SU-DHL-6 (cell line): Measurements from ENCODE around the gene ATP4A.

Source experiments
- H2AFZ ChIP-seq: fragments of 200-600 bp; sonication (generic); 2 replicates; pipeline ENCODE4 v1.6.1; 2014; ENCODE audit warnings: low read depth, mild to moderate bottlenecking, moderate library complexity, mixed read lengths, antibody characterized with exemption, low read length; ENCODE audit not compliant: severe bottlenecking
- H3F3A ChIP-seq: fragments of 200-600 bp; shearing (Covaris generic); 2 replicates; pipeline ENCODE4 v1.6.0; 2016; ENCODE audit warnings: antibody characterized with exemption, mild to moderate bottlenecking; ENCODE audit not compliant: insufficient read depth
- H3K27ac ChIP-seq: fragments of 200-600 bp; sonication (generic); 2 replicates; pipeline ENCODE4 v1.5.1; 2016; ENCODE audit warnings: low read depth, mild to moderate bottlenecking, low read length, moderate library complexity, mixed read lengths
- H3K27me3 ChIP-seq: fragments of 200-600 bp; sonication (generic), shearing (Covaris generic); 2 replicates; pipeline ENCODE4 v1.6.0; 2014; ENCODE audit warnings: mild to moderate bottlenecking, low read length
- H3K36me3 ChIP-seq: fragments of 200-600 bp; sonication (generic); 2 replicates; pipeline ENCODE4 v1.6.1; 2014; ENCODE audit warnings: mild to moderate bottlenecking, low read length, mixed read lengths
- H3K4me2 ChIP-seq: fragments of 300-600, 200-600 bp; shearing (Covaris generic), sonication (generic); 2 replicates; pipeline ENCODE4 v1.6.0; 2014; ENCODE audit warnings: low read length, low read depth, mild to moderate bottlenecking; ENCODE audit not compliant: poor library complexity, severe bottlenecking
- H3K4me3 ChIP-seq: fragments of 200-600 bp; sonication (generic); 2 replicates; pipeline ENCODE4 v1.5.1; 2014; ENCODE audit warnings: antibody characterized with exemption, low read length, mild to moderate bottlenecking, mixed read lengths; ENCODE audit not compliant: insufficient read depth, poor library complexity, severe bottlenecking
- H3K79me2 ChIP-seq: fragments of 200-600 bp; sonication (generic); 2 replicates; pipeline ENCODE4 v1.6.1; 2014; ENCODE audit warnings: mild to moderate bottlenecking, low read length, moderate library complexity; ENCODE audit not compliant: insufficient read depth
- H3K9ac ChIP-seq: fragments of 200-600 bp; sonication (generic); 2 replicates; pipeline ENCODE4 v1.7.0; 2014; ENCODE audit warnings: mild to moderate bottlenecking, low read length
- H3K9me2 ChIP-seq: fragments of 200-600 bp; sonication (generic); replicated peaks from 2 replicates; pipeline ENCODE4 v1.6.1; 2014; ENCODE audit warnings: low read length; ENCODE audit not compliant: insufficient read depth
- H3K9me3 ChIP-seq: fragments of 200-600 bp; sonication (generic); 2 replicates; pipeline ENCODE4 v1.6.1; 2014; ENCODE audit warnings: low read length, mixed read lengths; ENCODE audit not compliant: insufficient read depth
- H4K20me1 ChIP-seq: fragments of 200-600 bp; sonication (generic); 2 replicates; pipeline ENCODE4 v1.6.1; 2014; ENCODE audit warnings: low read depth, mild to moderate bottlenecking, antibody characterized with exemption, low read length, moderate library complexity, mixed read lengths
- EZH2phosphoT487 ChIP-seq: fragments of 200-600 bp; sonication (generic), shearing (Covaris generic); conservative IDR thresholded peaks from 2 replicates; pipeline ENCODE4 v1.6.1; 2018; ENCODE audit warnings: mild to moderate bottlenecking, antibody characterized with exemption, low read length, moderate library complexity, mixed read lengths
- TF ChIP-seq, protein P1 (sequence below): fragments of 200-600 bp; sonication (generic); IDR thresholded peaks from one replicate; pipeline ENCODE4 v1.5.1; 2017; ENCODE audit warnings: antibody characterized with exemption, mild to moderate bottlenecking, low read length, moderate library complexity; ENCODE audit not compliant: insufficient read depth, poor library complexity, severe bottlenecking

ATP4A gene

DNA sequence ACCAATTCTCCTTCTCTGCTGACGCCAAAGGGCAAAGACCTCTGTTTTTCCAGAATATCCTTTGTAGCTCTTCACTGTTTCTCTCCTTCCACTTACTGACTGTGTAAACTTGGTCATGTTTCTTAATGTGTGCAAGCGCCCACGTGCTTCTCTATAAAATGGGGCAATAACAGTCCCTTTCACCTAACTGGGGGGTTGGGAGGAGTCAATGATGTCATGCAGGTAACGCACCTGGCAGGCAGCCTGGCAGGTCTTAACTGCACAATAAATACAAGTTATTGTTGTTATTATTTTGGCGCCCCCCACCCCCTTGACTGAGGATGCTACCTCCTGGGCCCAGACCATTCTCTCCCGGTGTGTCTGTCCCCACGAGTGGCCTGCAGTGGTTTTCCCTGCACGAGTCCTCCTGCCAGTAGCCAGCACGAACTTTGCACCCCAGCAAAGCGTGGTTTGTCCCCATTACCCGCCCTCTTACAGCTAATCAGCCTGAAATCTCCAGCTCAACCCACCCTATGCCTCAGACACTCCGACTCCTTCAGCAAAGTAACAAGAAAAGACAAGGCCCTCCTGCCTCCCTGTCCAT is 40.6 kb downstream of the ATP4A start:
- Histone ChIP-seq H3K27me3 (no peaks in the 10 kb centered on the region), H4K20me1 (no peaks in the 10 kb centered on the region), H3K9ac (no peak overlapping the region), H3K4me2 (no peak overlapping the region), H3K4me3 (no peak overlapping the region), H3K27ac (no peak overlapping the region), H2AFZ (no peak overlapping the region), H3K9me3 (no peaks in the 10 kb centered on the region), H3K9me2 (no peaks in the 10 kb centered on the region), H3K36me3 (no peaks in the 10 kb centered on the region), H3F3A (no peaks in the 10 kb centered on the region), H3K79me2 (no peaks in the 10 kb centered on the region)
- TF ChIP-seq, protein P1, sequence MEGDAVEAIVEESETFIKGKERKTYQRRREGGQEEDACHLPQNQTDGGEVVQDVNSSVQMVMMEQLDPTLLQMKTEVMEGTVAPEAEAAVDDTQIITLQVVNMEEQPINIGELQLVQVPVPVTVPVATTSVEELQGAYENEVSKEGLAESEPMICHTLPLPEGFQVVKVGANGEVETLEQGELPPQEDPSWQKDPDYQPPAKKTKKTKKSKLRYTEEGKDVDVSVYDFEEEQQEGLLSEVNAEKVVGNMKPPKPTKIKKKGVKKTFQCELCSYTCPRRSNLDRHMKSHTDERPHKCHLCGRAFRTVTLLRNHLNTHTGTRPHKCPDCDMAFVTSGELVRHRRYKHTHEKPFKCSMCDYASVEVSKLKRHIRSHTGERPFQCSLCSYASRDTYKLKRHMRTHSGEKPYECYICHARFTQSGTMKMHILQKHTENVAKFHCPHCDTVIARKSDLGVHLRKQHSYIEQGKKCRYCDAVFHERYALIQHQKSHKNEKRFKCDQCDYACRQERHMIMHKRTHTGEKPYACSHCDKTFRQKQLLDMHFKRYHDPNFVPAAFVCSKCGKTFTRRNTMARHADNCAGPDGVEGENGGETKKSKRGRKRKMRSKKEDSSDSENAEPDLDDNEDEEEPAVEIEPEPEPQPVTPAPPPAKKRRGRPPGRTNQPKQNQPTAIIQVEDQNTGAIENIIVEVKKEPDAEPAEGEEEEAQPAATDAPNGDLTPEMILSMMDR = no peak

DNA sequence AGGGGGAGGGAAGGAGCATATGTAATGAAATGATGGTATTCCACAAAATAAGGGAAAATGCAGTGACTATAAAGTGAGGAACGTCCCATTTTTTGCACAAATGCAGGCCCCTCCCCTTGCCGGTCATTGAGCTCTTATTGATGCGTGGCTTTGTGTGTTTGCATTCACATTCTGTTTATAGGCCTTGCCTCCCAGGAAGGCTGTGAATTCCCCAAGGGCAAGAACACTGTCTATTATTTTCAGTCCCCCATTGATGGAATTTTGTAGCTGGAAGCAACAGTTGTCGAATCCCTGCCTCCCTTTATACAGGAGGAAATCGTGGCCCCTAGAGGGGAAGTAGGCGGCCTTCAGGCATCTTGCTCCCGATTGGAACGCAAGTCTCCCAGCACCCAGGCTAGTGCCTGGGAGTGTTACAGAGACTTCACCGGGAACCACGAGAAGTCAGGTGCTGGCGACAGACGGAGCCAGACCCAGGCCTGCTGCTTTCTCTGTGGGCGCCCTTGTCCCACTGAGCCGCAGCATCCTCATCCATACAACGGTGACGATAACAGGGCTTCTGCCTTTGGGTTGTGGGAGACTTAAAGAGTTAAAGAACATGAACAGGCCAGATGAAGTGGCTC is 42.2 kb downstream of the ATP4A start:
- TF ChIP-seq, protein P1 = no peak
- no peak for TF ChIP-seq EZH2phosphoT487
- H3K9me2 ChIP-seq = no peaks in the 10 kb centered on the region
- H3K9me3 ChIP-seq = no peaks in the 10 kb centered on the region
- no peaks in the 10 kb centered on the region for H3K27me3 ChIP-seq
- H3K4me3 ChIP-seq = no peak overlapping the region
- no peaks in the 10 kb centered on the region for H3F3A ChIP-seq
- no peak overlapping the region for H2AFZ ChIP-seq
- H3K27ac ChIP-seq = no peak overlapping the region
- H4K20me1 ChIP-seq = no peaks in the 10 kb centered on the region
- H3K4me2 ChIP-seq = no peak overlapping the region
- no peaks in the 10 kb centered on the region for H3K36me3 ChIP-seq
- no peaks in the 10 kb centered on the region for H3K79me2 ChIP-seq
- no peak overlapping the region for H3K9ac ChIP-seq

DNA sequence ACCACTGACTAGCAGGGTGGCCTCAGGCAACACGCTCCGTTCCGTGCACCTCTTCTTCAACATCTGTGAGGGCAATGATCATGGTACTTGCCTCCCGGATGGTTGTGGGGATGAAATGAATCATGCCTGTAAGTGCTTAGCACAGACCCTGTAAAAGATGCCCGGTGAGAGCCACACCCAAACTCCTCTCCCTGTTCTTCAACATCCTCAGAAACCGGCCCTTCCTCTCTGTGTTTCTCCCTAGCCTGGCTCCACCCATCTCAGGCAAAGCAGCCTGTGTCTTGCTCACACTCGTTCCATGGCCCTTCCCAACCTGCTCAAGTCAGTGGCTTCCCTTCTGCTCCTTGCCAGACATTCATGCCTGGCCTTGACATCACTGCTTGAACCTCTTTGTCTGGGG is 44.2 kb downstream of the ATP4A start:
- Histone ChIP-seq H3K4me2 (no peak overlapping the region), H3K27me3 (no peaks in the 10 kb centered on the region), H3K4me3 (no peak overlapping the region), H3K79me2 (no peaks in the 10 kb centered on the region), H3K9ac (no peak overlapping the region), H3K9me3 (no peaks in the 10 kb centered on the region), H3K27ac (no peak overlapping the region), H3K36me3 (no peaks in the 10 kb centered on the region), H2AFZ (no peak overlapping the region), H4K20me1 (no peaks in the 10 kb centered on the region), H3F3A (no peaks in the 10 kb centered on the region), H3K9me2 (no peaks in the 10 kb centered on the region)
- TF ChIP-seq, protein P1 = no peak
- no peak for TF ChIP-seq EZH2phosphoT487
